Measurements from ENCODE around the gene TSPAN19.

DNA sequence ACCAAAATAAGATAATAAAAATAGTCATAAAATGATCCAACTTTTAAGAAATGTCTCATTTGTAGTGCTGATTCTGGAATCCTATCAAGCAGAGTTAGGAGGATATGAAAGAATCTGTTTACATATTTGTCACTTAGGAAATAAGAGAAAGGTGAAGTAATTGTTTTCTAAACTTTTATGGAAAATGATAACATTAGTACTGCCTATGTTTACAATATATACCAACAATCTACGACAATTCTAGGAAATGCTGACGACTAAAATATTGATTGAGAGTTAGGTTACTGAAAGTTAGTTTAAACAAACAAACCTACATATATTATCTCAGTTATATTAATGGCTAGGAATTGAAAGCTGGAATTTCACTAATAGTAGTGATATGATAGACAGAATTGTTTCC is 18.0 kb downstream of the TSPAN19 start:
- TF ChIP-seq, protein P1, sequence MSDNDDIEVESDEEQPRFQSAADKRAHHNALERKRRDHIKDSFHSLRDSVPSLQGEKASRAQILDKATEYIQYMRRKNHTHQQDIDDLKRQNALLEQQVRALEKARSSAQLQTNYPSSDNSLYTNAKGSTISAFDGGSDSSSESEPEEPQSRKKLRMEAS (IDR thresholded peaks at IDR 0.05; ENCODE audit: low read depth, low read length): no peak
- TF ChIP-seq, protein P2, sequence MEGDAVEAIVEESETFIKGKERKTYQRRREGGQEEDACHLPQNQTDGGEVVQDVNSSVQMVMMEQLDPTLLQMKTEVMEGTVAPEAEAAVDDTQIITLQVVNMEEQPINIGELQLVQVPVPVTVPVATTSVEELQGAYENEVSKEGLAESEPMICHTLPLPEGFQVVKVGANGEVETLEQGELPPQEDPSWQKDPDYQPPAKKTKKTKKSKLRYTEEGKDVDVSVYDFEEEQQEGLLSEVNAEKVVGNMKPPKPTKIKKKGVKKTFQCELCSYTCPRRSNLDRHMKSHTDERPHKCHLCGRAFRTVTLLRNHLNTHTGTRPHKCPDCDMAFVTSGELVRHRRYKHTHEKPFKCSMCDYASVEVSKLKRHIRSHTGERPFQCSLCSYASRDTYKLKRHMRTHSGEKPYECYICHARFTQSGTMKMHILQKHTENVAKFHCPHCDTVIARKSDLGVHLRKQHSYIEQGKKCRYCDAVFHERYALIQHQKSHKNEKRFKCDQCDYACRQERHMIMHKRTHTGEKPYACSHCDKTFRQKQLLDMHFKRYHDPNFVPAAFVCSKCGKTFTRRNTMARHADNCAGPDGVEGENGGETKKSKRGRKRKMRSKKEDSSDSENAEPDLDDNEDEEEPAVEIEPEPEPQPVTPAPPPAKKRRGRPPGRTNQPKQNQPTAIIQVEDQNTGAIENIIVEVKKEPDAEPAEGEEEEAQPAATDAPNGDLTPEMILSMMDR (IDR thresholded peaks at IDR 0.05; ENCODE audit: low read depth, low read length): no peak
